HCT116 (cell line): ENCODE measurements around the gene RNF41. TPM values are rescaled to one million over a fixed set of nuclear protein-coding genes. Genes with fewer than 3 reads are reported as not detected.

Experiments used
- ATAC-seq: fragments of 200-7000 bp; cut with Tn5 transposase; 2 replicates; pipeline ENCODE4 v1.9.1; 2020; ENCODE audit warnings: mild to moderate bottlenecking, moderate library complexity
- BruUV-seq: library from RNA; stranded (reverse); fragments of 400-500 nt; replicated peaks from 2 replicates; lab custom pipeline; 2021; lab: Mats Ljungman, UMichigan
- CTCF ChIA-PET: fragments of 300-600 bp; sonication (Branson Sonifier 250); formaldehyde crosslinking; loops from one replicate; lab custom pipeline; 2021; ENCODE audit warnings: antibody characterized with exemption; lab: Charles Lee
- POLR2A ChIA-PET: fragments of 300-600, 350-600 bp; sonication (Branson Sonifier 250); formaldehyde crosslinking; loops from one replicate; lab custom pipeline; 2021; ENCODE audit warnings: antibody characterized with exemption; lab: Charles Lee
- RAD21 ChIA-PET, 2 experiments: fragments of 300-600 bp; sonication (Branson Sonifier 250); formaldehyde crosslinking; loops; one replicate each; lab custom pipeline; 2023; ENCODE audit warnings: low total read pairs in 2 of 2; ENCODE audit not compliant: uncharacterized antibody in 2 of 2, unreplicated experiment in 2 of 2, low non-redundant PET in 1 of 2; lab: Charles Lee
- DNase-seq: peaks from one replicate; pipeline ENCODE4 v3.0.0-alpha.2; 2010; ENCODE audit warnings: low read depth, low spot score
- H2AFZ ChIP-seq: fragments of 200-600 bp; shearing (Covaris generic), sonication (generic); 2 replicates; pipeline ENCODE4 v1.6.1; 2017; ENCODE audit warnings: low read depth, mixed run types, mixed read lengths, antibody characterized with exemption, low read length; ENCODE audit not compliant: poor library complexity, severe bottlenecking
- H3K27ac ChIP-seq: 2 replicates; pipeline ENCODE4 v1.5.1; 2012; ENCODE audit warnings: low read depth, low read length
- H3K27me3 ChIP-seq: fragments of 200-600 bp; sonication (generic); 2 replicates; pipeline ENCODE4 v1.6.1; 2016; ENCODE audit warnings: mixed run types, low read length, mixed read lengths; ENCODE audit not compliant: insufficient read depth
- H3K36me3 ChIP-seq, 2 experiments: fragments of 200-500 bp in 1 of 2; fragments of 200-600 bp in 1 of 2; sonication (Bioruptor generic) in 1 of 2; sonication (generic) in 1 of 2; 2 replicates each; pipeline versions ENCODE4 v1.5.1 to v1.6.1; 2014 to 2016; ENCODE audit warnings: low read length in 2 of 2, inconsistent platforms in 1 of 2, mixed read lengths in 1 of 2, mixed run types in 1 of 2; ENCODE audit not compliant: insufficient read depth in 2 of 2, control insufficient read depth in 1 of 2
- H3K4me1 ChIP-seq, 2 experiments: fragments of 200-600 bp in 1 of 2; sonication (generic) in 1 of 2; 2 replicates each; pipeline versions ENCODE4 v1.5.1 to v1.6.1; 2012 to 2017; ENCODE audit warnings: low read length in 2 of 2, inconsistent platforms in 1 of 2, mild to moderate bottlenecking in 1 of 2, mixed read lengths in 1 of 2, mixed run types in 1 of 2, moderate library complexity in 1 of 2; ENCODE audit not compliant: insufficient read depth in 2 of 2, control insufficient read depth in 1 of 2
- H3K4me2 ChIP-seq: fragments of 200-600 bp; sonication (generic); 2 replicates; pipeline ENCODE4 v1.6.1; 2017; ENCODE audit warnings: mixed run types, low read length, mixed read lengths
- H3K4me3 ChIP-seq, 2 experiments: fragments of 200-600 bp in 1 of 2; sonication (generic) in 1 of 2; replicated peaks in 1 of 2; 2 replicates each; pipeline ENCODE4 v1.5.1; 2011 to 2016; ENCODE audit warnings: low read length in 2 of 2, control low read depth in 1 of 2, low read depth in 1 of 2, mild to moderate bottlenecking in 1 of 2, mixed read lengths in 1 of 2, mixed run types in 1 of 2
- H3K79me2 ChIP-seq: fragments of 200-600 bp; sonication (generic); 2 replicates; pipeline ENCODE4 v1.6.1; 2017; ENCODE audit warnings: mild to moderate bottlenecking, mixed run types, low read length, moderate library complexity, mixed read lengths; ENCODE audit not compliant: insufficient read depth
- H3K9ac ChIP-seq: fragments of 200-600 bp; sonication (generic); 2 replicates; pipeline ENCODE4 v1.6.1; 2016; ENCODE audit warnings: low read length, mixed read lengths
- H3K9me2 ChIP-seq: fragments of 200-600 bp; sonication (generic), shearing (Covaris generic); 2 replicates; pipeline ENCODE4 v1.6.1; 2017; ENCODE audit warnings: mixed run types, mild to moderate bottlenecking, moderate library complexity; ENCODE audit not compliant: insufficient read depth
- H3K9me3 ChIP-seq, 2 experiments: fragments of 200-500 bp in 1 of 2; fragments of 200-600 bp in 1 of 2; sonication (Bioruptor generic) in 1 of 2; sonication (generic) in 1 of 2; 2 replicates each; pipeline ENCODE4 v1.6.1; 2014 to 2017; ENCODE audit warnings: low read length in 2 of 2, mixed read lengths in 2 of 2, inconsistent platforms in 1 of 2, low read depth in 1 of 2, mild to moderate bottlenecking in 1 of 2, mixed run types in 1 of 2, moderate library complexity in 1 of 2; ENCODE audit not compliant: control insufficient read depth in 1 of 2, insufficient read depth in 1 of 2
- H4K20me1 ChIP-seq: fragments of 200-600 bp; sonication (generic), shearing (Covaris generic); 2 replicates; pipeline ENCODE4 v1.6.1; 2017; ENCODE audit warnings: mixed run types, mild to moderate bottlenecking, moderate library complexity; ENCODE audit not compliant: insufficient read depth
- ATF3 ChIP-seq: IDR thresholded peaks from 2 replicates; pipeline ENCODE4 v1.6.1; 2012
- CBX3 ChIP-seq: IDR thresholded peaks from 2 replicates; pipeline ENCODE4 v1.6.1; 2012; ENCODE audit warnings: low read depth
- CTCF ChIP-seq, 3 experiments: fragments of 200-600 bp in 1 of 3; sonication (generic) in 1 of 3; IDR thresholded peaks in 2 of 3; conservative IDR thresholded peaks in 1 of 3; 2 replicates each; pipeline ENCODE4 v1.5.1; 2012 to 2017; ENCODE audit warnings: low read depth in 2 of 3, low read length in 2 of 3, antibody characterized with exemption in 1 of 3, borderline replicate concordance in 1 of 3, control low read depth in 1 of 3, mild to moderate bottlenecking in 1 of 3, mixed read lengths in 1 of 3, mixed run types in 1 of 3, moderate library complexity in 1 of 3; ENCODE audit not compliant: insufficient read depth in 1 of 3
- EGR1 ChIP-seq: IDR thresholded peaks from 2 replicates; pipeline ENCODE4 v1.6.1; 2012; ENCODE audit warnings: low read depth
- ELF1 ChIP-seq: IDR thresholded peaks from 2 replicates; pipeline ENCODE4 v1.6.1; 2012; ENCODE audit warnings: low read depth, borderline replicate concordance
- EZH2 ChIP-seq: fragments of 200-600 bp; sonication (generic); IDR thresholded peaks from 2 replicates; pipeline ENCODE4 v1.6.1; 2017; ENCODE audit warnings: antibody characterized with exemption, mixed run types
- EZH2phosphoT487 ChIP-seq: fragments of 200-600 bp; IDR thresholded peaks from 2 replicates; pipeline ENCODE4 v1.6.1; 2018; ENCODE audit warnings: antibody characterized with exemption, borderline replicate concordance
- FOSL1 ChIP-seq: IDR thresholded peaks from 2 replicates; pipeline ENCODE4 v1.6.1; 2012; ENCODE audit warnings: low read depth
- JUND ChIP-seq: IDR thresholded peaks from 2 replicates; pipeline ENCODE4 v1.6.1; 2012
- MAX ChIP-seq: IDR thresholded peaks from 2 replicates; pipeline ENCODE4 v1.6.1; 2012
- POLR2A ChIP-seq: IDR thresholded peaks from 2 replicates; pipeline ENCODE4 v1.7.0; 2011; ENCODE audit warnings: borderline replicate concordance; ENCODE audit not compliant: insufficient read depth, insufficient read length; ENCODE audit errors: extremely low read depth
- POLR2AphosphoS5 ChIP-seq: IDR thresholded peaks from 2 replicates; pipeline ENCODE4 v1.6.1; 2011; ENCODE audit warnings: mild to moderate bottlenecking, low read depth, low read length, moderate library complexity
- RAD21 ChIP-seq: IDR thresholded peaks from 2 replicates; pipeline ENCODE4 v1.6.1; 2012; ENCODE audit warnings: low read depth, mild to moderate bottlenecking
- SIN3A ChIP-seq: IDR thresholded peaks from 2 replicates; pipeline ENCODE4 v1.6.1; 2012; ENCODE audit warnings: low read depth
- SP1 ChIP-seq: IDR thresholded peaks from 2 replicates; pipeline ENCODE4 v1.6.1; 2012; ENCODE audit warnings: low read depth
- SRF ChIP-seq: IDR thresholded peaks from 2 replicates; pipeline ENCODE4 v1.6.1; 2012; ENCODE audit warnings: low read depth
- TCF7L2 ChIP-seq: IDR thresholded peaks from 2 replicates; pipeline ENCODE4 v1.7.0; 2011; ENCODE audit warnings: borderline replicate concordance, inconsistent platforms; ENCODE audit not compliant: insufficient read depth, insufficient read length; ENCODE audit errors: extremely low read depth
- ZBTB33 ChIP-seq: IDR thresholded peaks from 2 replicates; pipeline ENCODE4 v1.6.1; 2011; ENCODE audit warnings: mild to moderate bottlenecking, low read length, moderate library complexity; ENCODE audit not compliant: insufficient replicate concordance; ENCODE audit errors: extremely low read depth
- ZFX ChIP-seq: fragments of 450-650 bp; IDR thresholded peaks from 2 replicates; pipeline ENCODE4 v1.6.1; 2017
- ZNF274 ChIP-seq: fragments of 200-500 bp; sonication (Bioruptor generic); IDR thresholded peaks from 2 replicates; pipeline ENCODE4 v1.6.1; 2014; ENCODE audit warnings: mild to moderate bottlenecking, low read depth, low read length, inconsistent platforms
- intact Hi-C: fragments of 100-400 bp; cut with micrococcal nuclease; formaldehyde crosslinking; loops from 2 replicates; pipeline ENCODE4 v1.10.0; 2022
- total RNA-seq: library from RNA; stranded (reverse); gene quantifications from one replicate; pipeline ENCODE4 v1.2.1, GENCODE V29; 2021; ENCODE audit not compliant: unreplicated experiment

The RNF41 gene
- total RNA-seq, 1 experiment from 2014 or later = 40.6 TPM

GRCh38 chr12:56247923-56248322, 26.2 kb upstream of the RNF41 start:
- Histone ChIP-seq H3K4me3 (no peak overlapping the region), H3K79me2 (no peaks in the 10 kb centered on the region; the same call in 1 of the 2 replicates), H3K27me3 (no peaks in the 10 kb centered on the region), H3K9ac (no peak overlapping the region), H2AFZ (no peak overlapping the region), H4K20me1 (no peaks in the 10 kb centered on the region), H3K4me1 (no peaks in the 10 kb centered on the region), H3K9me2 (no peaks in the 10 kb centered on the region), H3K4me2 (no peak overlapping the region), H3K9me3 (no peaks in the 10 kb centered on the region), H3K27ac (no peak overlapping the region), H3K36me3 (peaks cover 49 to 54% of the 10 kb centered on the region in 2 experiments)
- DNase-seq (no peak), ATAC-seq (no peak)
- no peak for TF ChIP-seq EGR1
- TF ChIP-seq CBX3 = no peak
- TF ChIP-seq ZFX = no peak
- no peak for TF ChIP-seq SRF
- CTCF ChIA-PET = no interaction called here
- intact Hi-C loops = no loop called here
- POLR2A ChIA-PET = no interaction called here
- no TSS peak for BruUV-seq
- RAD21 ChIA-PET = no interaction called here

- Histone ChIP-seq H3K4me3 (no peak overlapping the region), H4K20me1 (no peaks in the 10 kb centered on the region), H3K9me2 (no peaks in the 10 kb centered on the region), H3K79me2 (no peaks in the 10 kb centered on the region), H3K27me3 (no peaks in the 10 kb centered on the region), H3K4me2 (no peak overlapping the region), H3K9ac (no peak overlapping the region), H3K27ac (no peak overlapping the region), H3K9me3 (no peaks in the 10 kb centered on the region), H2AFZ (no peak overlapping the region), H3K4me1 (no peaks in the 10 kb centered on the region), H3K36me3 (peaks cover 44 to 54% of the 10 kb centered on the region in 2 experiments)
- CTCF ChIA-PET = no interaction called here
- TF ChIP-seq SIN3A (no peak), CTCF (IDR thresholded peaks at IDR 0.05 in 2 of 3, conservative IDR thresholded peaks at IDR 0.05 in 1 of 3; ENCODE audit: borderline replicate concordance in 1 of 3, insufficient read depth in 1 of 3, low read depth in 2 of 3, low read length in 2 of 3) (no peak), ZNF274 (no peak), JUND (no peak), RAD21 (no peak), TCF7L2 (no peak), EZH2 (no peak), MAX (no peak), SRF (no peak), EZH2phosphoT487 (no peak), ELF1 (no peak), ZBTB33 (no peak), CBX3 (no peak), SP1 (no peak), POLR2A (no peak), FOSL1 (no peak), POLR2AphosphoS5 (no peak), ATF3 (no peak)
- BruUV-seq = no TSS peak
- intact Hi-C loops = no loop called here
- RAD21 ChIA-PET = no interaction called here
- POLR2A ChIA-PET = no interaction called here
- DNase-seq = no peak
- ATAC-seq = no peak
Observed at GRCh38 chr12:56244494-56244893, 22.8 kb upstream of the RNF41 start.
